Rectal smooth muscle tissue (tissue), 1 donor: ENCODE results near the gene SLMAP.

Experiments used
- H3K27ac ChIP-seq: one replicate; pipeline ENCODE4 v1.7.0; 2013; ENCODE audit warnings: low read depth, low read length, inconsistent platforms
- H3K27me3 ChIP-seq: one replicate; pipeline ENCODE4 v1.7.0; 2013; ENCODE audit warnings: low read length; ENCODE audit not compliant: control insufficient read depth, insufficient read depth
- H3K36me3 ChIP-seq: one replicate; pipeline ENCODE4 v1.7.0; 2013; ENCODE audit warnings: low read length; ENCODE audit not compliant: control insufficient read depth, insufficient read depth
- H3K4me1 ChIP-seq: one replicate; pipeline ENCODE4 v1.7.0; 2013; ENCODE audit warnings: low read length; ENCODE audit not compliant: control insufficient read depth, insufficient read depth
- H3K4me3 ChIP-seq: one replicate; pipeline ENCODE4 v1.7.0; 2013; ENCODE audit warnings: low read length
- H3K9ac ChIP-seq: one replicate; pipeline ENCODE4 v1.7.0; 2013; ENCODE audit warnings: low read length

SLMAP gene

GRCh38 chr3:57733790-57734189, 22.3 kb upstream of the SLMAP start:
- H3K27me3 ChIP-seq = no peaks in the 10 kb centered on the region

GRCh38 chr3:57735405-57735804, 20.7 kb upstream of the SLMAP start:
- Histone ChIP-seq H3K4me3 (no peak overlapping the region), H3K36me3 (no peaks in the 10 kb centered on the region), H3K4me1 (peaks cover 6% of the 10 kb centered on the region), H3K9ac (no peak overlapping the region), H3K27me3 (no peaks in the 10 kb centered on the region), H3K27ac (no peak overlapping the region)

More at GRCh38 chr3:57733790-57734189, 22.3 kb upstream of the SLMAP start:
- Histone ChIP-seq H3K4me3 (no peak overlapping the region), H3K4me1 (peaks cover 6% of the 10 kb centered on the region), H3K36me3 (no peaks in the 10 kb centered on the region), H3K27ac (no peak overlapping the region), H3K9ac (no peak overlapping the region)

- no peak overlapping the region for H3K27ac ChIP-seq
- no peaks in the 10 kb centered on the region for H3K36me3 ChIP-seq
- peaks cover 6% of the 10 kb centered on the region for H3K4me1 ChIP-seq
- no peaks in the 10 kb centered on the region for H3K27me3 ChIP-seq
- no peak overlapping the region for H3K4me3 ChIP-seq
- H3K9ac ChIP-seq = no peak overlapping the region
These were observed 18.3 kb upstream of the SLMAP start for GRCh38 chr3:57737840-57738239.

GRCh38 chr3:57738391-57738790, 17.7 kb upstream of the SLMAP start:
- Histone ChIP-seq H3K36me3 (no peaks in the 10 kb centered on the region), H3K9ac (no peak overlapping the region), H3K27ac (no peak overlapping the region), H3K4me3 (no peak overlapping the region), H3K27me3 (no peaks in the 10 kb centered on the region), H3K4me1 (peaks cover 6% of the 10 kb centered on the region)

GRCh38 chr3:57740027-57740426, 16.1 kb upstream of the SLMAP start:
- no peak overlapping the region for H3K27ac ChIP-seq
- H3K27me3 ChIP-seq = no peaks in the 10 kb centered on the region
- H3K9ac ChIP-seq = no peak overlapping the region
- H3K36me3 ChIP-seq = no peaks in the 10 kb centered on the region
- peaks cover 6% of the 10 kb centered on the region for H3K4me1 ChIP-seq
- no peak overlapping the region for H3K4me3 ChIP-seq

GRCh38 chr3:57743496-57743895, 12.6 kb upstream of the SLMAP start:
- no peaks in the 10 kb centered on the region for H3K4me1 ChIP-seq
- H3K27ac ChIP-seq = no peak overlapping the region
- H3K4me3 ChIP-seq = no peak overlapping the region
- no peaks in the 10 kb centered on the region for H3K36me3 ChIP-seq
- no peaks in the 10 kb centered on the region for H3K27me3 ChIP-seq
- H3K9ac ChIP-seq = no peak overlapping the region

DNA sequence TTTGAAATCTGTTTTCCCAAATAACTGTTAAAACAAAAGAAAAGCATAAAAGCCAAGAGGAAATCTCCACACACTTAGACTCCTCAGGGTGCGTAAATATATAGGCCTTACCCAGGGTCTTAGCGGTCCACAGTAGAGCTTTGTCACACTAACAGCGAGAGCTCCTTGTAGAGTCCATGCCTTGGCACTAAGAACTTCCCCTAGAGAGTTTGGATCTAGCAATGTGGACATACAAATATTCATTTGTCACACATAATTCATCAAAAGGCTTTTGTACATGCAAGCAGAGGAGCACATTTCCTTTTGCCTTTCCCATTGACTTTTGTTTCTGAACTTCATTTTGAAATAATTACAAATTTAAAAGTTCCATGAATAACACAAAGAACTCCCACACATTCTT, 11.0 kb upstream of the SLMAP start:
- no peaks in the 10 kb centered on the region for H3K27me3 ChIP-seq
- no peak overlapping the region for H3K9ac ChIP-seq
- H3K4me1 ChIP-seq = no peaks in the 10 kb centered on the region
- no peaks in the 10 kb centered on the region for H3K36me3 ChIP-seq
- H3K27ac ChIP-seq = no peak overlapping the region
- H3K4me3 ChIP-seq = no peak overlapping the region

- Histone ChIP-seq H3K36me3 (no peaks in the 10 kb centered on the region), H3K27ac (no peak overlapping the region), H3K27me3 (no peaks in the 10 kb centered on the region)
These were observed 9.7 kb upstream of the SLMAP start for GRCh38 chr3:57746156-57747010.

DNA sequence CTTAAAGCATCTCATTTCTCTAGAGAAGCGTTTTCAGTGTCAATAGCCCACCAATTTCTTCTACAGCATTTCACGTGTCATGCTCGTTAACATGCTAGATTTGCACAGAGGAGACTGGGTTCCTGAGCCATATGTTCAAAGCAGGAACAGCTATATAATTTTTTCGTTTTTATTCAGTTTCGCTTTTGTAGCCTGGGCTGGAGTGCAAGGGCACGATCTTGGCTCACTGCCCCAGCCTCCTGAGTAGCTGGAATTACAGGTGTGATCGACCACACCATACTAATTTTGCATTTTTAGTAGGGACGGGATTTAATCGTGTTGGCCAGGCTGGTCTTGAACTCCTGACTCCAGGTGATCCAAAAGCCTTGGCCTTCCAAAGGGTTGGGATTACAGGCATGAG, 6.6 kb upstream of the SLMAP start:
- no peak overlapping the region for H3K4me3 ChIP-seq
- no peaks in the 10 kb centered on the region for H3K27me3 ChIP-seq
- no peak overlapping the region for H3K9ac ChIP-seq
- H3K36me3 ChIP-seq = no peaks in the 10 kb centered on the region
- H3K27ac ChIP-seq = no peak overlapping the region
- H3K4me1 ChIP-seq = no peaks in the 10 kb centered on the region

More at GRCh38 chr3:57746156-57747010, 9.7 kb upstream of the SLMAP start:
- Histone ChIP-seq H3K9ac (no peak overlapping the region), H3K4me3 (no peak overlapping the region), H3K4me1 (no peaks in the 10 kb centered on the region)

DNA sequence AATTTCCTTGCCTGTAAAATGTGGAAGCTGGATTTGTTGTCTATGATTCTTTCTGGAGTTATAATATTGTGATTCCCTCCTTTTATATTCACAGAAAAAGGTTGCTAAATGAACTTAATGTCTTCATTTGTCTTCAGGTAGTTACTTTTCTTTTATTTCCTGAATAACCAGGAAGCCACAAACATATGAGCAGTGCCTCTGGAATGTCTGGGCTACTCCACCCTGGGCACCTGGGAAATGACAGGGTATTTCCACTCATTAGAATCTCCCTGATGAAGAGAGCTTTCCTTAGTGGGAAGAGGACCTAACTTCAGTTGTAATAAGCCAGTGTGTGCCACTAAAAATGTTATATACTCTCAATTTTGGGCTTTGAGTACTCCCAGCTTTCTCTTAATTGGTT, 3.8 kb upstream of the SLMAP start:
- Histone ChIP-seq H3K9ac (no peak overlapping the region), H3K4me1 (no peaks in the 10 kb centered on the region), H3K36me3 (no peaks in the 10 kb centered on the region), H3K27ac (no peak overlapping the region), H3K4me3 (no peak overlapping the region), H3K27me3 (no peaks in the 10 kb centered on the region)

DNA sequence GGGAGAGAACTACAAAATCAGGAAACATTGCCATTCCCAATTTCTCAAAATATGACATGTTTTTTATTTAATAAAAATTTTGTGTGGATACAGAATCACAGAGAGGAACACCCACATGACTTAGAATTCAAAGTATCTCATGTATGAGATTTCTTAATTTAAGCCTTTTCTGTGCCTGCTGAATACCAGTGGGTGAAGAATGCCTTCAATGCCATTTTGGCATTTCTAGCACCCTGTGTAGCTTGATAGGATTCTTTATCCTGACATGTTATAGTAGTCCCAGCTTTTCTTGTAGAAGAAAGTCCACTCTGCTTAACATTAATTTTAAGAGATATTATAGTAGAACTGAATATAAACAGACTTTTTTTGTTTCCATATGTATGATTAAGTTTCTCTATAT, 3.1 kb upstream of the SLMAP start:
- Histone ChIP-seq H3K4me3 (no peak overlapping the region), H3K9ac (no peak overlapping the region), H3K27ac (no peak overlapping the region), H3K4me1 (no peaks in the 10 kb centered on the region), H3K27me3 (no peaks in the 10 kb centered on the region), H3K36me3 (no peaks in the 10 kb centered on the region)

GRCh38 chr3:57755368-57755675, 787 bp upstream of the SLMAP start:
- Histone ChIP-seq H3K27ac (peak overlapping the region; percentile 89), H3K36me3 (no peaks in the 10 kb centered on the region), H3K4me3 (peak overlapping the region; percentile 92), H3K27me3 (no peaks in the 10 kb centered on the region), H3K9ac (no peak overlapping the region), H3K4me1 (peaks cover 4% of the 10 kb centered on the region)
